ENCODE results near the gene PRPF40A.

PRPF40A gene

DNA sequence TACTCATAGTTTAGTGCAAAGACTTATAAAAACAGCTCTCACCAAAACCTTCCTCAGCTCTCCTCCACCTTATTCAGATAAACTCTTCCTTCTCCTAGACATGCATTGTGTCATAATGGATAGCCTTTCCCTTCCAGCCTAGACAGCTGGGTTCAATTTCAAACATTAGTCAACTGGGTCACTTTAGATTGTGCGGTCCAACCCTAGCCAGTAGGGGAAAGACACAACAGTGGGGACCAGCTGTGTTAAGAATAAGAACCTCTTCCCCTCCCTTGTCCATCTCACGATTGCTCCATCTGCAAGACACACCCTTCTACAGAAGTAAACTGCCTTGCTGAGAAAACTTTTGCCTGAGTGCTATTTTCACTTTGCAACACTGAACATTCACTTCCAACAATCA lies 8.5 kb downstream of the PRPF40A start:
- H3K36me3 ChIP-seq = peaks cover 6% of the 10 kb centered on the region
- no peaks in the 10 kb centered on the region for H3K27me3 ChIP-seq
- no peak overlapping the region for H3K4me3 ChIP-seq (ENCODE audit: low read depth, low read length)
- TF ChIP-seq, protein P1, sequence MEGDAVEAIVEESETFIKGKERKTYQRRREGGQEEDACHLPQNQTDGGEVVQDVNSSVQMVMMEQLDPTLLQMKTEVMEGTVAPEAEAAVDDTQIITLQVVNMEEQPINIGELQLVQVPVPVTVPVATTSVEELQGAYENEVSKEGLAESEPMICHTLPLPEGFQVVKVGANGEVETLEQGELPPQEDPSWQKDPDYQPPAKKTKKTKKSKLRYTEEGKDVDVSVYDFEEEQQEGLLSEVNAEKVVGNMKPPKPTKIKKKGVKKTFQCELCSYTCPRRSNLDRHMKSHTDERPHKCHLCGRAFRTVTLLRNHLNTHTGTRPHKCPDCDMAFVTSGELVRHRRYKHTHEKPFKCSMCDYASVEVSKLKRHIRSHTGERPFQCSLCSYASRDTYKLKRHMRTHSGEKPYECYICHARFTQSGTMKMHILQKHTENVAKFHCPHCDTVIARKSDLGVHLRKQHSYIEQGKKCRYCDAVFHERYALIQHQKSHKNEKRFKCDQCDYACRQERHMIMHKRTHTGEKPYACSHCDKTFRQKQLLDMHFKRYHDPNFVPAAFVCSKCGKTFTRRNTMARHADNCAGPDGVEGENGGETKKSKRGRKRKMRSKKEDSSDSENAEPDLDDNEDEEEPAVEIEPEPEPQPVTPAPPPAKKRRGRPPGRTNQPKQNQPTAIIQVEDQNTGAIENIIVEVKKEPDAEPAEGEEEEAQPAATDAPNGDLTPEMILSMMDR (IDR thresholded peaks at IDR 0.05; ENCODE audit: low read depth, low read length) = no peak
- H3K4me1 ChIP-seq = no peaks in the 10 kb centered on the region
- no peaks in the 10 kb centered on the region for H3K9me3 ChIP-seq
- DNase-seq = no peak

DNA sequence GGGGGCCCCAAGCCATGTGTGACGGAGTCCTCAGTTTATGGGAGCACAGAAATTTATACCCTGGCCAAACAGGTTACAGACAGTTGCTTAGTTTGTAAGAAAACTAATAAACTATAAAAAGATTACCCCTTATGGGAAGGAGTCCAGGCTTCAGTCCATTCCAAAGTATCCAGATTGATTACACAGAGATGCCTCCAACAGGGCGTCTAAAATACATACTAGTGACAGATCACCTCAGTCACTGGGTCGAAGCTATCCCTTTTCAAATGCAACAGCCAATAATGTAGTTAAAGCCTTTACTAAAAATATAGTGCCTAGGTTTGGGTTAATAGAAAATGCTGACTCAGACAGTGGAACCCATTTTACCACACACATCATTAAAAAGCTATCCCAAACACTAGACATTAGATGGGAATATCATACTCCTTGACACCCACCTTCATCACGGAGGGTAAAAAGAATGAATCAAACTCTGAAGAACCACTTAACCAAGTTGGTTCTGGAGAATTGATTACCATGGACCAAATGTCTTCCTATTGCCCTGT lies 10.7 kb downstream of the PRPF40A start:
- no peaks in the 10 kb centered on the region for H3K9me3 ChIP-seq
- TF ChIP-seq, protein P1 (IDR thresholded peaks at IDR 0.05; ENCODE audit: low read depth, low read length) = no peak
- no peaks in the 10 kb centered on the region for H3K27me3 ChIP-seq
- no peaks in the 10 kb centered on the region for H3K4me1 ChIP-seq
- DNase-seq = no peak
- H3K36me3 ChIP-seq = no peaks in the 10 kb centered on the region; the same call in none of the 2 replicates
- no peak overlapping the region for H3K4me3 ChIP-seq (ENCODE audit: low read depth, low read length)

DNA sequence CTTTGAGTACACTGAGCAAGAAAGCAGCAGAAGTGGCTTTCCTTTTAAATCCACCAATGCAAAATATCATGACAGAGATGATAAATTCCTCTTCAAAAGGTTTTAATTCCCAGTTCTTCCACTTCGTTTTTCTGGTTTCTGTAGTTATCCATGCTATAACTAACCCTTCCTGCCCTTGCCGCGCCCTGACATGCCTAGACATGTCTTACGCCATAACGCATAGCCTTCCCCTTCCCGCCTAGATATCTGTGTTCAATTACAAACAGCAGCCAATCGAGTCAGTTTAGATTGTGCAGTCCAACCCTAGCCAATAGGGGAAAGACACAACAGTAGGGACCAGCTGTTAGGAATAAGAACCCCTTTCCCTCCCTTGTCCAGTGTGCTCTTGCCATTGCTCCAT lies 16.1 kb downstream of the PRPF40A start:
- DNase-seq = no peak
- Histone ChIP-seq H3K27me3 (no peaks in the 10 kb centered on the region), H3K36me3 (no peaks in the 10 kb centered on the region; the same call in 1 of the 2 replicates), H3K4me1 (no peaks in the 10 kb centered on the region), H3K4me3 (ENCODE audit: low read depth, low read length) (no peak overlapping the region), H3K9me3 (no peaks in the 10 kb centered on the region)
- TF ChIP-seq, protein P1 (IDR thresholded peaks at IDR 0.05; ENCODE audit: low read depth, low read length) = no peak

DNA sequence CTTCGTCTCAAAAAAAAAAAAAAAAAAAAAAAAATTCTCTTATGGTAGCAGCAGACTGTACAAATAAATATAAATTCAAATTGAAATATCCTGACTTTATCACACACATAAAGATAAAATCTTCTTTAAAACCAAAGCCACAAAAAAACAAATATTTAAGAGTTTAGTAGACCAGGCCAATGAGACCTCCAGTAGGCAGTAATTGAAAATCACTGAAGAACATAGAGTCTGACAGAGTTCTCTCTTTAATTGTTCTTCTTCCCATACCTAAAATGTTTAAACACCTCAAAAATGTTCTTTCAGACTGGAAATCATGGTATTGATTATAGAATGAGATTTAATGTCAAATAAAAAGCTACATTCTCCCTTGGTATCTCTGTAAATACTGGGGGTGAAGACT lies 20.8 kb downstream of the PRPF40A start:
- no peaks in the 10 kb centered on the region for H3K27me3 ChIP-seq
- no peak for DNase-seq
- H3K4me3 ChIP-seq (ENCODE audit: low read depth, low read length) = no peak overlapping the region
- no peaks in the 10 kb centered on the region for H3K36me3 ChIP-seq
- TF ChIP-seq, protein P1 (IDR thresholded peaks at IDR 0.05; ENCODE audit: low read depth, low read length) = no peak
- H3K9me3 ChIP-seq = no peaks in the 10 kb centered on the region
- H3K4me1 ChIP-seq = no peaks in the 10 kb centered on the region

DNA sequence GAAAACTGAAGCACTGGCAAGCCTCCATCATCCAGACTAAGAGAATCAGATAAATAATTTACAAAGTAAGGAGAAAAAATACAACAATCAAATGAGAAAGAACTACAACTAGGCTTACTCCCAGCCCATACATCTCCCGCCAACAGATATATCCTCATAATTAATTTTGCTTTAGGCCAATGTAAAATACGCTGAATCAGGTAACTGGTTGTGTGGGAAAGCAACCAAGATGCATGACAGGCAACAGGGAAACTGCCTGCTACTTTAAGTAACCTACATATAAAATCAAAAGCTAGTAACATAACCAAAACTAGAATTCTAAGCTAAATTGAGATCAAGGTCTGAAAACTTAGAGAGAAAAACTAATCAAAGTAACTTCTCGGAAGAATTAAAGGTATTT lies 21.5 kb downstream of the PRPF40A start:
- TF ChIP-seq, protein P1 (IDR thresholded peaks at IDR 0.05; ENCODE audit: low read depth, low read length) = no peak
- no peak for DNase-seq

DNA sequence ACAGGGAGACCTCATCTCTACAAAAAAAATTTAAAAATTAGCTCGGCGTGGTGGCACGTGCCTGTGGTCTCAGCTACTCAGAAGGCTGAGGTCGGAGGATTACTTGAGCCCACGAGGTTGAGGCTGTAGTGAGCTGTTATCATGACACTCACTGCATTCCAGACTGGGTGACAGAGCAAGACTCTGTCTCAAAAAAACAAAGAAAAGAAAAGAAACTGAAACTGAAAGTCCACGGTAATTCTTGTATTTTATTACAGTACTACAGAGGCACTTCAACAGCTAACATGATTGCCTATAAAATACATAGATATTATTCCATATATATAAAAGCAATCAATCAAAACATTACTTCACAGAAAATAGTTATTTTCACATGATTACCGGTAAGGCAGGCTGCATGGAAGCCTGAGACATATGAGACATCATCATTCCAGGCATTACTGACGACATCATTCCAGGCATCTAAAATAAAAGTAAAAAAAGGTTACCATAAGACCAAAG lies 23.1 kb downstream of the PRPF40A start:
- Histone ChIP-seq H3K4me3 (ENCODE audit: low read depth, low read length) (no peak overlapping the region), H3K36me3 (no peaks in the 10 kb centered on the region)
- DNase-seq = no peak

More for the DNA sequence above, 21.5 kb downstream of the PRPF40A start:
- no peaks in the 10 kb centered on the region for H3K36me3 ChIP-seq
- no peaks in the 10 kb centered on the region for H3K9me3 ChIP-seq
- no peaks in the 10 kb centered on the region for H3K27me3 ChIP-seq
- H3K4me3 ChIP-seq (ENCODE audit: low read depth, low read length) = no peak overlapping the region
- H3K4me1 ChIP-seq = no peaks in the 10 kb centered on the region

More for the DNA sequence above, 23.1 kb downstream of the PRPF40A start:
- H3K4me1 ChIP-seq = no peaks in the 10 kb centered on the region
- no peaks in the 10 kb centered on the region for H3K27me3 ChIP-seq
- TF ChIP-seq, protein P1 (IDR thresholded peaks at IDR 0.05; ENCODE audit: low read depth, low read length) = no peak
- no peaks in the 10 kb centered on the region for H3K9me3 ChIP-seq
